ENCODE results near the gene GPR55.
A peak's percentile ranks its signal among the peaks of the same experiment; 100 is the strongest.

The GPR55 gene

DNA sequence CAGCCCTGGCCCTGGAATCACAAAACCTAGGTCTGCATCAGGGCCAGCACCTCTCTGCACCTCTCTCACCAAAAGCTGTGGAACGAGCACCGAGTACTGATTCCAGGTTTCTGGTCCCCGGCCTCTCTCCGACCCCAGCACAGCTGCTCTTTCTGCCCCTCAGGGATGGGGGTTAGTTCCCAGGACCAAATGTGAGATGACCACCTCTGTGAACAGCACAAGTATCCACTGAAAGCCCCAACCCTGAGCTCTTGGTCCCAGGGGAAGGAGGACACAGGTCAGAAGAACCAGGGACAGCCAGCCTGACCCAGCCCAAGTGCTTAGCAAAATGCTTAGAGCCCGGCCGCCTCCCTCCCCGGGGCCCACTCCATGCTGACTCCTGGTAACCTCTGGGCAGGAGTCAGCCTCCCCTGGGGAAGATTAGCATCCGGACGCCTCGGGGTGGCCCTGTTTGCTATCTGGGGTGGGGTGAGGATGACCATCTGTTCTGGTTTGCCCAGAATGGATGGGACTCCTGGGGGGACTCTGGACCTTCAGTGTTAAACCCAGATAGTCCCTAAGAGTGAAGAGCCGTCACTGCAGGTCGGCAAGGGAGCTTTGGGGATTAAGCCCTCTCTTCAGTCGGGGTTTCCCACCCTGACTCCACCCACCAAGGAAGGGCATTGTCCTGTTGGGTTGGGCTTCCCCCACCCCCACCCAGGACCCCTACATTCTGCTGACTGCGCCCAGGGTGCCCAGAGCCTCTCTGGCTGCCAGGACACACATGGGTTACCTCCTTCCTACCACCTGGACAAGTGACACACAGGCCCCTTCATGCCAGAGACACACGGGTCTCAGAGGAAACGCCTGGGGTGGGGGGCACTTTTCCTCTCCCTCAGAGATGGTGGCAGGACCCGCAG is 9.4 kb upstream of the GPR55 start:
- DNase-seq: no peak

DNA sequence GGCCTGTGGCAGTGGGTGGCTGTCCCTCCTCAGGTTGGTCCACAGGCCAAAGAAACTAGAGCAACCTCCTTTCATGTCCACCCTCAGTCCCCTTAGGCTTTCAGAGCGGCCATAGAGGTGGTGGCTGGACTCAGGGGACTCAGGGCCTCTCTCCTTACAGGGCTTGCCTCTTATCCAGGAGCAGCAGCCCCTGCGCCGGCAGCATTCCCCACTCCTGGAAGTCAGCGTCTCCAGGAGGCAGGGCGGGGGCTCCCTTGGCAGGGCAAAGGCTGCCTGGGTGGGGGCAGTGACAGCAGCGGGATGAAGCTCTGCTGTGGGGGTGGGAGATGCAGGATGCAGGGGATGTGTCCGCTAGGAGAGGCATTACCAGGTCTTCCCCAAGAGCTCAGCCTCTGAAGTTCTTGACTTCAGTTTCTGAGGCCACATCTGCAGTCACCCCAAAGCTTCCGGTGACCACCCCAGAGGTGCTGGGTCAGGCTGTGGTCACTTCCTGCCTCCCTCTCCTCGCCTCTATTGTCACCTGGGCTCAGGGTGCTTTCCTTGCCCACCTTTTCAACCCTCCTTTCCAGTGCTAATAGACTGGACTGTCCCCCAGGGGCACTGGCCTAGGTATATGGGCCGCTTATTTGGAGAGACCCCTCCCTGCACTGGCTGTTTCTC is 8.6 kb upstream of the GPR55 start:
- no peak for DNase-seq

DNA sequence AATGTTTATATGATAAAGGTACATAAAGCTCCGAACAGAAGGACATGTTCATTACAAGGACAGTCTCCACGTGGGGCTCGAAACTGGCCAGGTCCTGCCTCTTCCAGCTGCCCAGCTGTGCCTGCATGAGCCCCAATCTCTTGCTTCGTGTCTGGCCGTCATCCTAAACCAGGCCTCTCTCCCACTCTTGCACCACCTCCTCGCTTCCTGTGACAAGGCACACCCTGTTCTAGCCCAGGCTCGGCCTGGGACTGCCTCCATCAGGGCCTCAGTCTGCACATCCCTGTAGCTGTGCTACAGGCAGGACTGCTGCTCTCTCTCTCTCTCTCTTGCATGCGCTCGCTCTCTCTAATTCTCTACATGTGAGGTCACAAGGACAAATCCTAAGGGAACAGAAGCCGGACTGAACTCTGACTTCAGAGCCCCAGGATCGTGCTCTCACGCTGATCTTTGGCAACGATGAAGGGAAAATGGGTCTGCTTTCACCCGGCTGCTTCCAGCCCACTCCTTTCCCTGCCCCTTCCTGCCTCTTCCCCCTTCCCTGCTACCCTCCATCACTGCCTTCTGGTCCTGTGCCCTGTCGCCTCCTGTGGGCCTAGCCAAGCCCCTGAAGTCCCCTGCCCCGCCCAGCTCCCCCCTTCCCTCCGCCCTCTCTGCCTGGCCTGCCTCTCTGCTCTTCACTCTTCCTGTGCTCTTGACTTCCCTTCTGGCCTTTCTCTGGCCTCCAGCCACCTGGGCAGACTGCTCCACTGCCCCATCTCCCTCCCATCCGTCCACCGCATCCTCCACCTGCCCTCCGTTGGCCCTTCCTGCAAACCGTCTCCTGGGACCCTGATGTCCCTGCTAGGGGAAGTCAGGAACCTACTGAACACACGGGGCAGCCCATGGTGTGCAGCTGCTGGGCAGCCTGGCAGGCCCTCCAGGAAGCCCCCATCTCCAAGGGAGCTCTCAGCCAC is 7.8 kb upstream of the GPR55 start:
- DNase-seq: no peak

DNA sequence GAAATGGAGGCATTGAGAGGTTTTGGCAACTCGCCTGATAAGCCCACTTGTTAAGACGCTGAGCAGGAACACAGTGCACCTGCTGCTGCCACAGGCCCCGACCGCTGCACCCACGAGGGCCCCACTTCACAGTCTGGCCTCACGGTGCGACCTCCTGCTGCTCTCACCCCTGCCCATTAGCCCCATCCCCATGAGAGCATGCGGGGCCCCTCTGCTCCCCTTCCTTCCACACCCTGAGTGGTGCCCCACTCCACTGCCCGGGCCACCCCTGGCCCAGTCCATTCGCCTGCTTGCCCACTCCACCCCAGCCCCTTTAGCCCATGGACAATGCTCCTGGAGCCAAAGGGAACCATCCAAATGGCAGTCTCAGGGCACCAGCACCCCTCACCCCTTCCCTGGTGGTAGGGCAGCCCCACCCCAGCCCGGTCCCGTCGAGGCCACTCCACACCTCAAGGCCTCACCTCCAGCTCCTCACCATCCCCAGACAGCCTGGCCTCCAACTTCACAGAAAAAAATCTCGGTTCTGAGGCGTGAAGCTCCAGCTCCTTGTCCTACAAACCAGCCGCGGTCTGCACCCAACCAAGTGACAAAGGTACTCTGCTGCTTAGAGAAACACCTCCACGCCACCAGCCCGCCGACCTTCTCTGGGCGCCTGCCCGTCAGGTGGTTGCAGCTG is 6.7 kb upstream of the GPR55 start:
- DNase-seq: no peak

DNA sequence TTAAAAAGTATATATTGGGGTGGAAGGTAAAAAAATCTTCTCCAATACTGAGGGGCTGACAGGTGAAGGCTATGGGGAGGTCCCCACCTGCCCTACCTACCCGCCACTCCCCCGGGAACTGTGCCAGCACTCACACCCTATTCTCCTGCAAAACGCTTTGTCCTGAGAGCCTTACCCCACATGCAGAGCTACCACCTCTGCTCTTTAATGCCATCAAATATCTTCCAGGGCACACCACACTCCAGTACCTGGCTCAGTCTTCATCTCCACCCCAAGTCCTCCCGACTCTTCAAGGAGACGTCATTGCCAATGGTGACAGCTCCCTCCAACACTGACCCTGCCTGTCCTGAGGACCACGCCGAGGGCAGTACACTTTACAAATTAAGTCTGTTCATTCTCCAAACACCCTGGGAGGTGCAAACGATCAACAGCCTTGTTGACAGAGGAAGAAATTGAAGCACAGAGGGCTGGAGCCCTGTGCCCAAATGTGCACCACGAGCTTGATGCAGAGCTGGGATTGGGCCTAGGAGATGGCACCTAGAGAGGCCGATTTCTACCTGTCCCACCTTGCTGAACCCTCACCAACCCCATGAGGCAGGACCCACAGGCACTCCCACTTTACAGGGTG is 6.0 kb upstream of the GPR55 start:
- DNase-seq: no peak

DNA sequence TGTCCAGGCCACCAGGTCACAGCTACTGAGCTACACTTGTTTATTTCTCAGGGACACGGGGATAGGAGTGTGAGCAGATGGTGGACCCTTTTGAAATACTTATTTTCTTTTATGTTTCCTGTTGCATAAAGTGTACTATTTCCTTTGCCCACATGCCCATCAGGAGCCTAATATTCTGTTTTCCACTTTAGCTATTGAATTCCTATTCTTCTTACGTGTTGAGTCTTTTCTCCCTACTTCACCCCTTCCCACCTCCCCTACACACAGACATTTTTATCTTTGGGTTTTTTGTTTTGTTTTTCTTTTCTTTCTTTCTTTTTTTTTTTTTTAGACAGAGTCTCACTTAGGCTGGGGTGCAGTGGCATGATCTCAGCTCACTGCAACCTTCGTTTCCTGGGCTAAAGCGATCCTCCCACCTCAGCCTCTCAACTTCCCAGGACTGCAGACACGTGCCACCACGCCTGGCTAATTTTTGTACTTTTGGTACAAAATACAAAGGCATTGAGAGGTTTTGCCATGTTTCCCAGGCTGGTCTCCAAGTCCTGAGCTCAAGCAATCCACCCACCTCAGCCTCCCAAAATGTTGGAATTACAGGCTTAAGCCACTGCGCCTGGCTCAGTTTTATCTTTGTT is 5.2 kb upstream of the GPR55 start:
- DNase-seq: no peak

DNA sequence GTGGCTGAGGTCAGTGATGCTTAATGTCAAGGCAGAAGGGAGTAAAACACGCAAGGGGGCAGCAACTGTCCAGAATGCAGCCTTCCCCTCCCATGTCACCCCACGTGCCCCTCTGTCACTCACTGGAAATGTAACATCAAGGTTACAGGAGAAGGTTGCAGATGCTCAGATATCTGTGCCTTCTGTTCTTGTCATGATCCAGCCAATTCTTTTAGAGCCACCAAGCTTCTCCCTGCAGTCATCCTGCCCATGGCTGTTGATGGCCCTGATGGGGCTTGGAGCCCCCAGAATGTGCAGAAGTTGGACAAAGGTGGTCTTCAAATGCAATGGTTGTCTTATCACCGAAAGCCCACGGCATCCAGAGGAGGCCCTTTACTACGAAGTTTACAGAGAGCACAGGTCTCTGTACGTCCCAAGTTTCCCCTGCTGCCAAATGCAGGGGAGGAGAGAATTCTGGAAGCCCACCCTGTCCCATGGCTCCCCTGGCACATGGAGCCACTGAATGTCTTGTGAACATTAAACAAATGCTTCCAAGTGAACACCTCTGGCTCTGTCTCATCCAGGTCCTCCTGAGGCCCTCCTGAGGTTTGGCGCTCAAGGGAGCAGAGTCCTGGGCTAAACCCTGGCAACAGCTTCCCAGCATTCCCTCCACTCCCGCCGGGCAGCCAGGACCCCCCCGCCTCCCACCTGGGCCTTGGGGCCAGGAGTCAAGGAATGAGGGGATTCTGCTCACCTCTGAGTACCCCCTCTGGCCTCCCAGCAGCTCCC is 4.5 kb upstream of the GPR55 start:
- DNase-seq: no peak

DNA sequence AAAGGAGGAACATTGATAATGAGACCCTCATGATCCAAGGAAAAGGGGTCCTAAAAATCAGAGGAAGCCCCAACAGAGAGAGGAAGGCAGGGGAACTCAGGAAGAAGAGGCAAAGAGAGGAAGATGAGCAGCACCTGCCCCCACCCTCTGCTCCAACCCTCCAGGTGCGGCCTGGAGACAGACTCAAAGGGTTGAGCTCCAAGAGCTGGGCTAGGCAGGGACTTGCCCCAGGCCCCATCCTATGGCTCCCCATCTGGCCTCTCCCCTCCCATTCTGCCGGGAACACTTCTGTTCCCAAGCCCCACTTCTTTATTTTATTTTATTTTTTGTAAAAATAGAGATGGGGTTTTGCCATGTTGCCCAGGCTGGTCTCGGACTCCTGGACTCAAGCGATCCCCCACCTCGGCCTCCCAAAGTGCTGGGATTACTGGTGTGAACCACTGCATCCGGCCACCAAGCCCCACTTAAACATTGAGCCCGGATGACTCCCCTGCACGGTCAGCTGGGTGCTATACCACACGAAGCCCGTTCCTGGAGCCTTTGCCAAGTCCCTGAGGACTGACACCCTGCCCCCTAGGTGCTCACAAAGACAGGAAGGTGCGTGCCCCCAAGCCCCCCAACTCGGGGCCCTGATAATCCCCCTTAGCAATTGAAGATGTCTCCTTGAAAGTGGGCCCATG is 3.8 kb upstream of the GPR55 start:
- no peak for DNase-seq

DNA sequence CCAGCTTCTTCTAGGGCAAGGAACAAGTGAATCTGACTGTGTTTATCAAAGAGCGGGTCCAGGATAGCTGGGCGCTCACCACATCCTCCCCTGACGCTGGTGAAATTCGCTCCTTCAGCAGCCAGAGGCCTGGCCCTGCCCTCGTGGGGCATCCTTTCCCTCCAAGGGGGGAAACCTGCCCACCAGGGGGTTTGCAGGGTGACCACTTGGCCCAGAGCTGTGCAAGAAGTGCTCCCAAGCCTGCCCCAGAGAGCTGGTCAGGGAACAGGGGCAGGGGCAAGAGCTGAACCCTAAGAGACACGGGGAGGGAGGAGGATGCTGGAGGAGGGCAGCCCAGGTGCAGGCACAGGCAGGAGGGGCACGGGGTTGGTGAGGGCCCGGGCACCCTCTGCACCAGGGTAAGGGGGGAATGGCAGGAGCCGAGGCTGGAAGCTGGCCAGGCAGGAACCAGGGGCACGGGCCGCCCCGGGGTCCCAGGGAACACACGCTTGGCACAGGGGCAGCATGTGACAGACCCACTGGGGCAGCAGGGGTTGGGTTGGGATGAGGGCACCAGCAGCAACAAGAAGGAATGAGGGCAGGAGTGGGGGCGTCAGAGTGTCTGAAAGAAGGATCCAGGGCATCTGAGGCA is 2.8 kb upstream of the GPR55 start:
- DNase-seq: no peak

DNA sequence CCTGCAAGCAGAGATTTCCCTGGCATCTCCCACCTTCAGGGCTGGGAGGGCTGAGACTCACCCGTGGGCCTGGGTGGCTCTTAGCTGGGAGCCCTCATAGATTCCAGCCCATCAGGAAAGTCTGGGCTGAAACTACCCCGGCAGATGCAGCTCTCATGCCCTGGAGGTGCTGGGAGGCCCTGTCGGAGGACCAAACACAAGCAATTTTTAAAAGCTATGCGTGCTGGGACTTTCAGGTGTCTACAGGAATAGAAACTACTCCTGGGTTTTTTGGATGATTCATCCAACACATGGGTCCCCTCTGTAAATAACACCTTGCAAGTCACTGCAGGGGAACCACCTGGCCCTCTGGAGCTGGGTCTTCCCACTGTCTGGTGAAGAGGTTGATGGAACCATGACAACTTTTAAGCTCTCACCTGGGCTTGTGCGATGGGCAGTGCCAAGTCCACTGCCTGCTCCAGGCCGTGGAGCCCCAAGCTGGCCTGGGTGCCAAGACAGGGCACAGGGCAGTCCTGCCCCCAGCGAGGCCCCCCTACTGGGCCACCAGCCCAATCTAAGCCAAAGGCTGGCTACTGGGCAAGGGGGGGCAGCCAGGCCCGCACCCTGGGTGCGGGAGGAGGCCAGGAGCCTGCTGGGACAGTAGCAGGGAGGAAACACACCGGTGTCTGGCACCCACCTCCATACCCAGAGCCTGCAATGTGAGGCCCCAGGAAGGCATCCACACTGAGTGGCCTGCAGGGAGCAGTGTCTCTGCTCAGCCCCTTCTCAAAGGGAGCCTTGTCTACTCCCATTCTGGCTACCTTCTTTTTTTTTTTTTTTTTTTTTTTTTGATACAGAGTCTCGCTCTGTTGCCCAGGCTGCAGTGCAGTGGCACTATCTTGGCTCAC is 1.1 kb upstream of the GPR55 start:
- DNase-seq: peak; percentile 20

DNA sequence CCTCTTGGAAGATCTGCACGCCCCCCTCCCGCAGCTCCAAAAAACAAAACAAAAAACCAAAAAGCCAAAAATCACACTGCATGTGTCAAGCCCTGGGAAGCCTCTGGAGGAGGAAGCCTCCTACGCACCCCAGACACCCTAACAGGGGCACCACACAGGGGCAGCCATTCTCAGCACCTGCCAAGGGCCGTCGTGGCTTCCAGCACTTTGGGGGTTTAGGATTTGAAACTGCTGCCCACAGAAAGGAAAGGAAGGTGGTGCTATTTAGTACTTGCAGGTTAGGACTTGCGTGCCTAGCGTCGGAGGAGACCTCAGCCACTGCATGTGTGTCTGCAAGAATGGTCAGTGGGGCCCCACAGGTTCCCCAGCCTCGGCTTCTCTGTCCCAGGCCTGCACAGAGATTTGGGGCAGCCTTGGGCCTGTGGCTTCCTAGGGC is 419 bp upstream of the GPR55 start:
- DNase-seq: no peak

DNA sequence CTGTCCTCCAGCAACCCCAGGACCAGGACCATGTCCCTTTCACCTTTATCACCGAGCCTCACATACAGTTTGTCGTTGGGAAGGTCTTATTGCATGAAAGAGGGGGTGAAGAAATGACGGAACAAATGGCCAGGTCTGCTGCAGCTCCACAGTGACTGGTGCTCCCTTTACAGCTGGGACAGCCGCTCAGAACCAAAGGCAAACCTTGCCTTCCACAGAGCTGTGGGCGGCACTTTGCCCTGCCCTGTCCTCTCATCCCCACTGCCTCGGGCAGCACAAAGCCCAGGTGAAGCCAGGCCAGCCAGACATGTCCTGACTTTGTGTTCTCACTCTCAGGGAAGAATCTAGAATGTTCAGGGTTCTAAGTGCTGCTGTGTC is 961 bp downstream of the GPR55 start:
- DNase-seq: no peak

DNA sequence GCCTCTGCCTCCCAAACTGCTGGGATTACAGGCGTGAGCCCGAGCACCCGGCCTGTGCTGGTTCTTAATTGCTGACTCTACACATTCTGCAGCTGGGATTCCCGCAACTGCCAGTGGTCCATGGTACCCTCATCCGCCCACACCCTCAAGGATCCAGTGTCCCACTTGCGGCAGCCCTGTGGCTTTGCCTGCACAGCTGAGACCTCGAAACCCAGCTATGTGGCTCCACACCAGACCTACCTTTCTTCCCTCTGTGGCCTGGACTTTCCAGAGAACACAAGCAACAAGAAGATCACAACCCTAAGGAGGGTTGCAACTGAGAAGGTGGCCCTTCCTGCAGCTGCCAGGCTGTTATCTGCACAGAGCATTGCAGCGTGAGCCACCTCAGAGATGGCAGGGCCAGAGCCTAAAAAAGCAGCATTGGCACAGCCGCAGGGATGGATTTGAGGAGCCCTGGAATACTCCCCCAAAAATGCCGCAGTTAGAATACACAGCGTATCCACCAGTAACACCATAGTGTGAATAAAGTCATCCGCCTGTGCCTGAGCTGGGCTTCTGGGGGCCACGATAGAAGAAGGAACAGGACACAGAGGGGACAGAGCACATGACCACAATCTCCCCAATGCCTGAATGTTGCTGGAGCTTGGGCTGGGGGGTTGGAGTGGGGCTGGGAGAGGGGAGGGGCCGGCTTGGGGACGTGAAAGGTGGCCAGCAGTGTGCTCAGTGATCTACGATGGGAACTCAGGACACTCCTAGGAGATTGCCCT is 1.9 kb downstream of the GPR55 start:
- no peak for DNase-seq

DNA sequence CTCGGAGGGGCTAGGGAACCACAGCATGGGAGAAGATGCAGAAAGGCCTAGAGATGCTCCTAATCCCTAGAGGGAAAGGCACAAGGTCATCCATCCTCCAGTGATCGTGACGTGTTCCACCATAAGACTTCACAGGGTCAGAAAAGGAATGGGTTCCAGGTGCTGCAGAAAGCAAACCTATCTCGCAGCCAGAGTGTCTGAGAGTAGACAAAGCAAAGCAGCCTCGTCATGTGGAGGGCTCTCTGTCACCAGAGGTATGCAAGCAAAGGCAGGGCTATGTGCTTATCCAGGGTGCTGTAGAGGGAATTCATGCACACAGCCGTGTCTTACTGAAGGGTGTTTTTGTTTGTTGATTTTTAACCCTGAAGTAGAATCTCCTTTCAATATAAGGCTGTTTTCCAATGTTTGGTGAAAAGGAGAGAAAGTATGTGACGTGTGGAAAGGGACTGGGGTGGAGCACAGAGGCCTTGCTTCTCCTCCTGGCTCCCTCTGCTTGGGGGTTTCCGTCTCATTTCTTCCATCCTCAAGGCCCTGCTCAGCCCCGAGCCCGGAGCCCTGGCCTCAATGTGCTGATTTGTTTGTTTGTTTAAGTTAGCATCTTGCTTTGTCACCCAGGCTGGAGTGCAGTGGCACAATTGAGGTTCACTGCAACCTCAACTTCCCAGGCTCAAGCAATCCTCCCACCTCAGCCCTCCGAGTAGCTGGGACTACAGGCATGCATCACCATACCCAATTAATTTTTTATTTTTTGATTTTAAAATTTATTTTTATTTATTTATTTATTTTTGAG is 3.0 kb downstream of the GPR55 start:
- no peak for DNase-seq

DNA sequence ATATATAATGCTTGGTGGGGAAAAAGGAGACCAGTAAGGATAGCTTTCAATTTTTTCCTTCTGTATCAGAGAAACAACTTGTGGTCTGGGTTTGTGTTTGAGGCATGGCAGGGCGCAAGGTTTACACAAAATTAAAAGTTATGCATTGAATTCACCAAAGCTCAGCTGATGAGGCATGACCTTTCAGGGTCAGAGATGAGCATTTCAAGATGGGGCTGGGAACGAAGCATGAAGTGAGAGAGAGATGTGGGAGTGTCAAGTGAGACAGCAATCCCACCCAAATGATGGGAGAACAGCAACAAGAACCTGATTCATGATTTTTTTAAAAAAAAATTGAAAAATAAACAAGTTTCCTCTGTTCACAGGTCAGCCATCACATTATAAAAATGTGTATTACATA is 4.9 kb downstream of the GPR55 start:
- no peak for DNase-seq

DNA sequence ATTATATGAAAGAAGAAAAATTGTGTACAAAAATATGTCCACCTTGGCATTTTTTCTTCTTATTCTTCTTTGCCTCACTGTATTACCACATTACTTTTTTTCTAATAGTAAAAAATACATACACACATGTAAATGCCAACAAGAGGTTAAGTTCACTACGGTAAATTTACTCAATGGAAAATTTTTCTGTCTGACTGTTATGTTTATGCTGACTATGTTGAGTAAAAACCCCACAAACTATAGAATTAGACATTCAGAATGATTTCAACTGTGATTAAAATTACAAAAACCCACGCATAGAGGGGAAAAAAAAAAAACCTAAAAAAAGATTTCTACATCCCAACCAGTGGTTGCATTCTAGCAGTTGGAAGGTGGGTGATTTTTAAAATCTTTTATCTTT is 5.4 kb downstream of the GPR55 start:
- no peak for DNase-seq

DNA sequence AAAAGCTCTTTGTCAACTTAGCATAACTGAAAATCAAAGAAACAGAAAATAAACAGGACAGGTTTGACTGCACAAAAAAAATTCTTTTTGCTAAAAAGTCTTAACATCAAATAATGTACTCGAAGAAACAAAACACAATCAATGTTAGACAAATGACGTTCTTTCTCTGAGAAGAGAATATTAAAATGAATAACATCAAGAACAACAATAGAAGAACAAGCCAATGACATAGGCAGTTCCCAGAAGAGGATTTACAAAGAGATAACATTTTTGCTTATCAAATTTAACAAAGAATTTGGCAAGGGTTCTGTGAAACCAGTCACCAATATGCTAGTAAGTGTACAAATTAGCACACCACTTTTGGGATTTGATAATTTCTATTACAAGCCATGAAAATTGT is 5.8 kb downstream of the GPR55 start:
- no peak for DNase-seq

All from DMS53 (cell line).